Muscle of arm (tissue), 12 donors: ENCODE results near the gene CLPTM1L. TPM values are rescaled to one million over a fixed set of nuclear protein-coding genes. Genes with fewer than 3 reads are reported as not detected.
"Not testable (repeated sequence)": the region's sequence is repeated elsewhere in the genome, so short reads cannot be mapped to it uniquely, and the experiment has no call there.

ENCODE experiments used
- DNase-seq: peaks from one replicate; pipeline ENCODE4 v3.0.0-alpha.2; 2013
- polyA plus RNA-seq, 12 donors: library from polyadenylated mRNA; unstranded; fragments of 120-200 nt; gene quantifications; one replicate each; pipeline ENCODE4 v1.2.1, GENCODE V29; 2013; ENCODE audit not compliant: insufficient read length in 12 of 12

Gene CLPTM1L
- polyA plus RNA-seq, 12 donors = 25.9 to 65.9 (median 55.9) TPM; not detected in 1

DNA sequence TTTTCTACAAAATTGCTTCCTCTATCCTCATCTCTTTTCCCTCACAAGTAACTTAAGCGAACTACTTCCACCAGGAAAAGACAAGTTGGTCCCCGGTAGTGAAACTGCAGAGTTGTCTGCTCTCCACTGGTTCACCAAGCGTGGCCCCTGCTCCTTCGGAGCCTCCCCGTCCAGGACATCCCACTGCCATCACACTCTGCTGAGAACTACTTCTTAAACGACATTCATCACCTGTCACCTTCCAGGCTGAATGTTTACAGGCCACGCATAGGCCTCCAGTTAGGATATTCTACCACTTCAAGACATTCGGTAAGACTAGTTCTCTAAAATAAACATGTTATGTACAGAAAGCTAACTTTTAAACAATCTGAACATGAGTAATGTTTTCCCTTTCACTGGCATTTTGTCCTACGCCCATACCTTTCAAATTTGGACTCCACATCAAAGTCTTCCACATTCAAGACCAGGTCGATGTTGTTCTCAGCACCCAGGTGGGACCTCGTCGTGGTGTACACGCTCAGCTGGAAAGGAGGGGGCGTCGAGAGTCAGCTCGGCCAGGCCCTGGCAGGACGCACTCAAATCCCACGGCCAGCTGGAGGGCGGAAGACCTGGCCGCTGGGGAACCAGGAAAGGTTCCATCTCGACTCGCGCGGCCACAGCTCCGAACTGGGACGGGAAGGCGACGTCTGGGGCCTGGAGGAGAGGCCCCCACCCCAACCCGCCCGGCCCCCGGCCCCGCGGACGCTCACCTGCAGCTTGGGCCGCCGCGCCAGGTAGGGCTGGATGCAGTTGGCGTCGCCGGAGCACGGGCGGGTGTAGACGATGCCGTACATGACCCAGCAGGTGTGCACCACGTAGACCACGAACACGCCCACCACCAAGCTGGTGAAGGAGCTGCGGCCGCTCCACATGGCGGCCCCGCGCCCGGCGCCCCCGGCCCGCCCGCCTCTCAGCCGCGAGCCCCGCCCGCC is 683 bp downstream of the CLPTM1L start:
- DNase-seq = no peak

- no peak for DNase-seq
Observed at GRCh38 chr5:1343315-1343751, 1.6 kb downstream of the CLPTM1L start.

DNA sequence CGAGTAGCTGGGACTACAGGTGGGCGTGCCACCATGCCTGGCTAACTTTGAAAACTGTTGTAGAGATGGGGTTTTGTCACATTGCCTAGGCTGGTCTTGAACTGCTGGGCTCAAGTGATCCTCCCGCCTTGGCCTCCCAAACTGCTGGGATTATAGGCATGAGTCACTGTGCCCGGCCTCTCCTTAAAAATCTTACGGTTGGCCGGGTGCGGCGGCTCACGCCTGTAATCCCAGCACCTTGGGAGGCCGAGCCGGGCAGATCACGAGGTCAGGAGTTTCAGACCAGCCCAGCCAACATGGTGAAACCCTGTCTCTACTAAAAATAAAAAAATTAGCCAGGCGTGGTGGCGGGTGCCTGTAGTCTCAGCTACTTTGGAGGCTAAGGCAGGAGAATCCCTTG is 2.2 kb downstream of the CLPTM1L start:
- not testable (repeated sequence) for DNase-seq

DNA sequence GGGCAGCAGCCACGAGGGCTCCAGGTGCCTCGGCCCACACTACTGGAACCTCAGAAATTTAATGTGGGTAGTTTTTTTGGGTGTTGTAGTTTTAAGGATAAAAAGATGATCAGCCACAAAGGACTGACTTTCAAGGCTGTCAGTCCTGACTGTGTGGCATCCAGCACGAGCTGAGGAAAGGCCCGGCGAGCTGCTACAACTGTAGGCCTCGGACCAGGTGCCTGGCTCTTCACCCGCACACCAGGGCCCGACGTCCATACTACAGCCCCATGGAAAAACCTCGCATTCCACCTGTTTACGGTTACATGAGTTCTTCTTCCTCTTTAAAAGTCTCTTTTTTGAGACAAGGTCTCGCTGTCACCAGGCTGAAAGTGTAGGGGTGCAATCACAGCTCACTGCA is 2.6 kb downstream of the CLPTM1L start:
- DNase-seq = no peak

- no peak for DNase-seq
Observed at GRCh38 chr5:1341863-1342262, 3.0 kb downstream of the CLPTM1L start.

DNA sequence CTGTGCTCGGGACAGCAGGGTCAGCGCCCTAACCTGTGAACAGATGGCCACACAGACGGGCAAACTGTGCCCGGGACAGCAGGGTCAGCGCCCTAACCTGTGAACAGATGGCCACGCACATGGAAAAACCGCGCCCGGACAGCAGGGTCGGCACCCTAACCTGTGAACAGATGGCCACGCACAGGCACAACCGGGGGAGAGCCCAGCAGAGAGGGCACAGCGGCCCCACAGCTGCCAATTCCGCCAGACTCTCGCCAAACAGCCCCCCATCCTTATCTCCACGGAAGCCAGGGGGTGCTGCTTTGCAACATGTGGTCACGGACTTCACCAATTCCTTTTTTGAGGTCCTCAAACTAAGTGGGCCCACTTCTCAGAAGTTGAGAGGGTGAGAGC is 5.1 kb downstream of the CLPTM1L start:
- DNase-seq = not testable (repeated sequence)

DNA sequence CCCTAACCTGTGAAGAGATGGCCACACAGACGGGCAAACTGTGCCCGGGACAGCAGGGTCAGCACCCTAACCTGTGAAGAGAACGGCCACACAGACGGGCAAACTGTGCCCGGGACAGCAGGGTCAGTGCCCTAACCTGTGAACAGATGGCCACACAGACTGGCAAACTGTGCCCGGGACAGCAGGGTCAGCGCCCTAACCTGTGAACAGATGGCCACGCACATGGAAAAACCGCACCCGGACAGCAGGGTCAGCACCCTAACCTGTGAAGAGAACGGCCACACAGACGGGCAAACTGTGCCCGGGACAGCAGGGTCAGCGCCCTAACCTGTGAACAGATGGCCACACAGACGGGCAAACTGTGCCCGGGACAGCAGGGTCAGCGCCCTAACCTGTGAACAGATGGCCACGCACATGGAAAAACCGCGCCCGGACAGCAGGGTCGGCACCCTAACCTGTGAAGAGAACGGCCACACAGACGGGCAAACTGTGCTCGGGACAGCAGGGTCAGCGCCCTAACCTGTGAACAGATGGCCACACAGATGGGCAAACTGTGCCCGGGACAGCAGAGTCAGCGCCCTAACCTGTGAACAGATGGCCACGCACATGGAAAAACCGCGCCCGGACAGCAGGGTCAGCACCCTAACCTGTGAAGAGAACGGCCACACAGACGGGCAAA is 5.6 kb downstream of the CLPTM1L start:
- not testable (repeated sequence) for DNase-seq

GRCh38 chr5:1338506-1339070 is 6.3 kb downstream of the CLPTM1L start:
- DNase-seq = no peak

DNA sequence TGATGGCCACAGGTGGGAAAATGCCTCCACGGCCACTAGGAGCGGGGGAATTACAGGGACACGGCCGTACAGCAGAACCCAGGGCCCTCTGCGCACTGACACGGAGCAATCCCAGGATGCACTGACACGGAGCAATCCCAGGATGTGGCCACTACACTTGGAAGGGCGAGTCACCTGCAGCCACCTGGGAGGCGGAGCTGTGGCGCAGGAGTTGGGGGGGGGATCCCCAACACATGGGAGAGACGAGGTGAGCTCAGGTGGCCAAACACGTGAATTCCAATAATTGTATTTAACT is 6.8 kb downstream of the CLPTM1L start:
- DNase-seq = no peak

- DNase-seq = no peak
Observed at GRCh38 chr5:1337489-1338195, 7.3 kb downstream of the CLPTM1L start.

DNA sequence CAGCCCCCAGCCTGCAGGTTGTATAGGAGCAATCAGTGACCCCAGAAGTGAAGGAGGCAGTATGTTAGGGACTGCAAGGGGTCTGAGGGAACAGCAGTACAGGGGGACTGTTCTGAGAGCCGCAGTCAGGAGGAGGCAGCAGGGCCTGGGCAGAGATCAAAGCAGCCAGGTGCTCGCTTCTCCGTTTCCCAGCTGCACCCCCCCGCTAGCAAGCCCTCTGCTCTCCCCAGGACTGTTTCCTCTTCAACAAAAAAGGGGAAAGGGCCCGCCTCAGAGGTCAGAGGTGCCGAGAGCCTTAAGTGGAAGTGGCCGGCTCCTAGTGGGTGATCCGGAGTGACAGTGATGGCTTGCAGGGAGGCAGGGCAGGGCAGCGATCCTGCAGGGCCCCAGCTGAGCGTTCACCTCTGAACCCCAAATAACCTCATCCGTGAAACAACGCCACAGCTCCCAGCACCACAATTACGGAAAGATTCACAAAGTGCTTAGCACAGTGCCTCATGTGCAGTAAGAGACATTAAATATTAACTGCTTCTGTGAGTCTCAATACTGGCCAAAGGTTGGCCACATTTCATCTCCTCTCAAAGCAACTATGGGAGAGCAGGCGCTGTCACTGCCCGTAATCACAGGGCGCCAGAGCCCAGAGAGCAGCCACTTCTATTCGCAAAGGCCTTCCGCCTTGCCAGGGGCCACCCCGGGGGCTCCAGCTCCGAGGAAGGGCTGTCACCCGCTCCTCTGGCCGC is 8.0 kb downstream of the CLPTM1L start:
- DNase-seq = no peak

GRCh38 chr5:1336106-1336561 is 8.8 kb downstream of the CLPTM1L start:
- DNase-seq = no peak

DNA sequence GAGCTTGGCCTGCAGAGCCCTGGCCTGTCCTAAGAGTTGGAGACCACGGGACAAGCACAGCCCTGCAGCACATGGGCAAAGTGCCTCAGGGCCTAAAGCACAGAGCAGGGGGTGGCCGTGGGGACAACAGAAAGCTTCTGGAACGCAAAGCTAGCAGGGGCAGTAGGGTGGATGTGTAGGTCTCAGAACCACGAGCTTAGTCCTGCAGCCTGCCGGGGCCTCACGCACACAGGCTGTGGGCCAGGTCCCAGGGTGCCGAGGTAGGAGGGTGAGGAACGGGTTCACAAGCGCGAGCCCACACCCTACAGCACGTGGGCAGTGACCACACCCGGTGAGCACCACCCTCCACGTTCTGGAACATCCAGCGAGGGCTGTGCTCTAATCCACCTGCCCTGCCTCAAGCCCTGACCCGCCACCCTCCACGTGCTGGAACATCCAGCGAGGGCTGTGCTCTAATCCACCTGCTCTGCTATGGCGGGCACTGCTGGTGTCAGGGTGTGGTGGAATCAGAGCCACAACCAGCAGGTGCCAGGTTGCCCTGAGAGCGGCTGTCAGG is 9.3 kb downstream of the CLPTM1L start:
- no peak for DNase-seq

DNA sequence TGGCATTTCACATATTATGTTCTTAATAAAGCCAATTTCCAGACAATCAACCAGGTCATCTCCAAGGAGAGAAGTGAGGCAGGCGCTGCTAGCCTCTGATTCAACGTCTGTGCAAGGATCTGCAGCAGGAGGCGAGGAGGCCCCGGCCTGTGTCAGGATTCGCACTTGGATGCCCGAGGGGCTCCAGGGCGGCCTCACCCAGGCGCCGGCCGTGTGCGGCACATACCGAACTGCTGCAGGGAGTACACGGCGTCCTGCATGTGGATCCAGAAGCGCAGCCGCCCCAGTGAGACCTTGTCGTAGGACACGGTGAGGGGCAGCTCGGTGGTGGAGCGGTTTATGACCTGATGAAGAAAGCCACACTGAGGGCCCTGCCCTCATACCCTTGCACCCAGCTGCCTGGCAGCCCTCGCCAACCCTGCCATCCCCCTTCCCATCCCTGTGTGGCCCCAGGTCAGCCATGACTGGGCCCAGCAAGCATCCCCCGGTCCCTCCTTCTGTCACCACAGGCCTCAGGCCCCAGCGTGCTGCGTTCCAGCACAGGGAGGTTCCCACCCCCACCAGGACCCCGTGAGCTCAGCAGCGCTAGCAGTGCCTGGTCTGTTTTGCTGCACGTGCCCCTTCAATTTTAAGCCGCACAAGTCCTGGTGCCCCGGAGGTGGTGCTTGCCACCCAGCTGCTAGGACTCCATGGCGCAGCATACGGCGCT is 9.9 kb downstream of the CLPTM1L start:
- no peak for DNase-seq

GRCh38 chr5:1333986-1334385 is 10.9 kb downstream of the CLPTM1L start:
- no peak for DNase-seq

DNA sequence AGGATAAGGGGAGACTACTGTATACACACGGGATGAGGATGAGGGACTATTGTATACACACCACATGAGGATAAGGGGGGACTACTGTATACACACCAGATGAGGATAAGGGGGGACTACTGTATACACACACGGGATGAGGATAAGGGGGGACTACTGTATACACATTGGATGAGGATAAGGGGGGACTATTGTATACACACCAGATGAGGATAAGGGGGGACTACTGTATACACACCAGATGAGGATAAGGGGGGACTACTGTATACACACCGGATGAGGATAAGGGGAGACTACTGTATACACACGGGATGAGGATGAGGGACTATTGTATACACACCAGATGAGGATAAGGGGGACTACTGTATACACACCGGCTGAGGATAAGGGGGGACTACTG is 11.6 kb downstream of the CLPTM1L start:
- DNase-seq = not testable (repeated sequence)

GRCh38 chr5:1332461-1333001 is 12.4 kb downstream of the CLPTM1L start:
- no peak for DNase-seq

DNA sequence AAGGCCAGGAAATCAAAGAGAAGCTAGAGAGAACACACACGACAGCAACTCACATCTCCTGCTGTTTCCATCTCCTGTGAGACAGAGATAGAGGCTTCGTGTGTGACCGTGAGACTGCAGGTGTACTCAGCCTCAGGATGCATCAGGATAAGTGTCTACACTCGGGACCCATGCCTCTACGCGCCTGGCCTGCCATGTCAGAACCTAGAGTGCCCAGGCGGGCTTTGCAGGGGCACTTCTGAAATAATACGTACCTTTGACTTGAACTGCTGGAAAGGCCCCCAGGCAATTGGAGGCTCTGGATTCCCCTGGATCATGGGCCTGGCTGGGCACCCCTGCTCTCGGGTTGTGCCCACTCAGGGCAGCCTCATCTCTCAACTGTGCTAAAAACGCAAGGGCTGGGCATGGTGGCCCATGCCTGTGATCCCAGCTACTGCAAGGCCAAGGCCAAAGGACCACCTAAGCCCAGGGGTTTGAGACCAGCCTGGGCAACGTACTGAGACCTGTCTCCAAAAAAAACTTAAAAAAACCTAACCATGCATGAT is 13.0 kb downstream of the CLPTM1L start:
- no peak for DNase-seq
